ENCODE measurements around the gene KIAA0825. TPM values are rescaled to one million over a fixed set of nuclear protein-coding genes. Genes with fewer than 3 reads are reported as not detected.
A peak's percentile ranks its signal among the peaks of the same experiment; 100 is the strongest.

The KIAA0825 gene
- total RNA-seq, 4 donors from 2014 or later, result 1.2 to 5.3 (median 4.0) TPM

- DNase-seq, result no peak
- no peak for TF ChIP-seq EP300 (IDR thresholded peaks at IDR 0.05; ENCODE audit: low read depth)
- TF ChIP-seq CTCF (IDR thresholded peaks at IDR 0.05), result no peak
- TF ChIP-seq POLR2A (IDR thresholded peaks at IDR 0.05), result no peak
- TF ChIP-seq POLR2AphosphoS5 (IDR thresholded peaks at IDR 0.05), result no peak
- H3K27me3 ChIP-seq, result no peaks in the 10 kb centered on the region
- H3K4me1 ChIP-seq, result no peaks in the 10 kb centered on the region
- peaks cover 7 to 12% of the 10 kb centered on the region in 2 donors for H3K9me3 ChIP-seq
- in situ Hi-C loops (cut with MboI; ENCODE audit: low pct_ligation_motif_present in 1 of 4, low pct_unique_long_range_greater_than_20kb in 1 of 4, low sequenced_read_pairs in 3 of 4) (no loop called here), intact Hi-C loops (cut with DNase I; ENCODE audit: low total_unique reads) (no loop called here)
- 100% methylated on average over 1 of the region's 1 CpG for WGBS, 2 donors (ENCODE audit: low coverage in 1 of 2)
- no peak overlapping the region for H3K27ac ChIP-seq
- no peak overlapping the region for H3K4me3 ChIP-seq
- H3K36me3 ChIP-seq, result peaks cover 0 to 41% (median 8%) of the 10 kb centered on the region in 4 donors
Measured at GRCh38 chr5:94658272-94658671, 39.9 kb upstream of the KIAA0825 start.

GRCh38 chr5:94649874-94650273 is 31.5 kb upstream of the KIAA0825 start:
- 66 to 85% methylated on average over 1 of the region's 1 CpG for WGBS, 2 donors (ENCODE audit: low coverage in 1 of 2)
- Histone ChIP-seq H3K27me3 (no peaks in the 10 kb centered on the region), H3K9me3 (peaks cover 0 to 1% of the 10 kb centered on the region in 2 donors), H3K4me1 (peaks cover 0 to 7% (median 1%) of the 10 kb centered on the region in 4 donors), H3K36me3 (peaks cover 0 to 7% (median 2%) of the 10 kb centered on the region in 4 donors), H3K4me3 (no peak overlapping the region), H3K27ac (peak overlapping the region in 1 of 4 donors; percentile 12)
- intact Hi-C loops (cut with DNase I; ENCODE audit: low total_unique reads), result no loop called here
- TF ChIP-seq POLR2AphosphoS5 (IDR thresholded peaks at IDR 0.05) (peak in 1 of 3 donors; percentile 4), EP300 (IDR thresholded peaks at IDR 0.05; ENCODE audit: low read depth) (no peak)
- DNase-seq, result no peak
- in situ Hi-C loops (cut with MboI; ENCODE audit: low pct_ligation_motif_present in 1 of 4, low pct_unique_long_range_greater_than_20kb in 1 of 4, low sequenced_read_pairs in 3 of 4), result no loop called here

- no peaks in the 10 kb centered on the region for H3K9me3 ChIP-seq
- intact Hi-C loops (cut with DNase I; ENCODE audit: low total_unique reads), result no loop called here
- in situ Hi-C loops (cut with MboI; ENCODE audit: low pct_ligation_motif_present in 1 of 4, low pct_unique_long_range_greater_than_20kb in 1 of 4, low sequenced_read_pairs in 3 of 4), result no loop called here
- H3K27ac ChIP-seq, result no peak overlapping the region
- H3K4me3 ChIP-seq, result no peak overlapping the region
- TF ChIP-seq POLR2AphosphoS5 (IDR thresholded peaks at IDR 0.05) (no peak), POLR2A (IDR thresholded peaks at IDR 0.05) (no peak), EP300 (IDR thresholded peaks at IDR 0.05; ENCODE audit: low read depth) (no peak), CTCF (IDR thresholded peaks at IDR 0.05) (no peak)
- no peak for DNase-seq
- H3K36me3 ChIP-seq, result no peaks in the 10 kb centered on the region
- H3K4me1 ChIP-seq, result peaks cover 0 to 7% (median 1%) of the 10 kb centered on the region in 4 donors
- H3K27me3 ChIP-seq, result no peaks in the 10 kb centered on the region
Measured at GRCh38 chr5:94646758-94647157, 28.4 kb upstream of the KIAA0825 start.

GRCh38 chr5:94645053-94645452 is 26.6 kb upstream of the KIAA0825 start:
- 88 to 99% methylated on average over 3 of the region's 3 CpGs for WGBS, 2 donors (ENCODE audit: low coverage in 1 of 2)
- DNase-seq, result no peak

More at GRCh38 chr5:94645053-94645452, 26.6 kb upstream of the KIAA0825 start:
- in situ Hi-C loops (cut with MboI; ENCODE audit: low pct_ligation_motif_present in 1 of 4, low pct_unique_long_range_greater_than_20kb in 1 of 4, low sequenced_read_pairs in 3 of 4) (no loop called here), intact Hi-C loops (cut with DNase I; ENCODE audit: low total_unique reads) (no loop called here)
- TF ChIP-seq EP300 (IDR thresholded peaks at IDR 0.05; ENCODE audit: low read depth) (no peak), POLR2A (IDR thresholded peaks at IDR 0.05) (no peak), CTCF (IDR thresholded peaks at IDR 0.05) (no peak), POLR2AphosphoS5 (IDR thresholded peaks at IDR 0.05) (no peak)
- H3K4me3 ChIP-seq, result no peak overlapping the region
- peaks cover 8 to 10% of the 10 kb centered on the region in 2 donors for H3K9me3 ChIP-seq
- no peak overlapping the region for H3K27ac ChIP-seq
- H3K36me3 ChIP-seq, result peaks cover 0 to 9% (median 3%) of the 10 kb centered on the region in 4 donors
- no peaks in the 10 kb centered on the region for H3K27me3 ChIP-seq
- H3K4me1 ChIP-seq, result peaks cover 0 to 6% (median 1%) of the 10 kb centered on the region in 4 donors
